HEK293 (cell line): ENCODE data around the gene ITGA5.

ENCODE experiments used
- CTCF ChIP-seq: fragments of 450-650 bp; formaldehyde crosslinking; IDR thresholded peaks from 2 replicates; pipeline ENCODE4 v1.5.1; 2016; ENCODE audit warnings: missing biosample characterization, missing genetic modification characterization
- HOXA7 ChIP-seq: sonication (generic); formaldehyde crosslinking; IDR thresholded peaks from 2 replicates; pipeline ENCODE4 v1.8.1; 2022; ENCODE audit warnings: missing genetic modification reagents, borderline replicate concordance
- KLF1 ChIP-seq: fragments of 450-650 bp; formaldehyde crosslinking; IDR thresholded peaks from 2 replicates; pipeline ENCODE4 v1.5.1; 2016; ENCODE audit warnings: missing biosample characterization, missing genetic modification characterization
- ZBTB8A ChIP-seq: fragments of 450-650 bp; formaldehyde crosslinking; IDR thresholded peaks from 2 replicates; pipeline ENCODE4 v1.5.1; 2016; ENCODE audit warnings: missing biosample characterization, missing genetic modification characterization
- ZNF274 ChIP-seq, 2 experiments: fragments of 200-500 bp in 1 of 2; fragments of 450-650 bp in 1 of 2; sonication (Bioruptor generic) in 1 of 2; formaldehyde crosslinking in 1 of 2; IDR thresholded peaks; 2 replicates each; pipeline versions ENCODE4 v1.5.1 to v1.6.1; 2014 to 2016; ENCODE audit warnings: borderline replicate concordance in 1 of 2, inconsistent platforms in 1 of 2, low read length in 1 of 2, missing biosample characterization in 1 of 2, missing genetic modification characterization in 1 of 2
- ZNF354C ChIP-seq: fragments of 450-650 bp; formaldehyde crosslinking; IDR thresholded peaks from 2 replicates; pipeline ENCODE4 v1.5.1; 2016; ENCODE audit warnings: missing biosample characterization, missing genetic modification characterization, low read depth, borderline replicate concordance
- ZNF624 ChIP-seq: fragments of 450-650 bp; formaldehyde crosslinking; IDR thresholded peaks from 2 replicates; pipeline ENCODE4 v1.5.1; 2017; ENCODE audit warnings: missing biosample characterization, missing genetic modification characterization
- TF ChIP-seq, protein P1 (sequence below): fragments of 450-650 bp; formaldehyde crosslinking; IDR thresholded peaks from 2 replicates; pipeline ENCODE4 v1.5.1; 2016; ENCODE audit warnings: missing biosample characterization, missing genetic modification characterization

GRCh38 chr12:54404061-54405004 lies 14.7 kb downstream of the ITGA5 start:
- TF ChIP-seq CTCF (tag by site-specific recombination), result peak; percentile 84
- no peak for TF ChIP-seq KLF1
- TF ChIP-seq ZBTB8A (tag by site-specific recombination), result no peak
- TF ChIP-seq HOXA7 (CRISPR knock-in tag), result no peak
- TF ChIP-seq, protein P1, sequence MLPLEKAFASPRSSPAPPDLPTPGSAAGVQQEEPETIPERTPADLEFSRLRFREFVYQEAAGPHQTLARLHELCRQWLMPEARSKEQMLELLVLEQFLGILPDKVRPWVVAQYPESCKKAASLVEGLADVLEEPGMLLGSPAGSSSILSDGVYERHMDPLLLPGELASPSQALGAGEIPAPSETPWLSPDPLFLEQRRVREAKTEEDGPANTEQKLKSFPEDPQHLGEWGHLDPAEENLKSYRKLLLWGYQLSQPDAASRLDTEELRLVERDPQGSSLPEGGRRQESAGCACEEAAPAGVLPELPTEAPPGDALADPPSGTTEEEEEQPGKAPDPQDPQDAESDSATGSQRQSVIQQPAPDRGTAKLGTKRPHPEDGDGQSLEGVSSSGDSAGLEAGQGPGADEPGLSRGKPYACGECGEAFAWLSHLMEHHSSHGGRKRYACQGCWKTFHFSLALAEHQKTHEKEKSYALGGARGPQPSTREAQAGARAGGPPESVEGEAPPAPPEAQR (tag by site-specific recombination), result no peak
- no peak for TF ChIP-seq ZNF354C (tag by site-specific recombination)
- no peak for TF ChIP-seq ZNF274 (IDR thresholded peaks at IDR 0.05; ENCODE audit: low read length)
- no peak for TF ChIP-seq ZNF274 (tag by site-specific recombination; IDR thresholded peaks at IDR 0.05; ENCODE audit: borderline replicate concordance)
- no peak for TF ChIP-seq ZNF624 (tag by site-specific recombination)
